ENCODE results near the gene SERPINF2.

The SERPINF2 gene

GRCh38 chr17:1800712-1801111, 58.0 kb downstream of the SERPINF2 start:
- Histone ChIP-seq H3K36me3 (ENCODE audit: control insufficient read depth in 1 of 2, insufficient read depth in 2 of 2, low read length in 2 of 2) (peaks cover 14 to 19% of the 10 kb centered on the region in 2 donors), H3K27me3 (ENCODE audit: low read depth, low read length) (no peaks in the 10 kb centered on the region), H3K9me3 (ENCODE audit: control insufficient read depth in 1 of 2, low read length in 2 of 2) (no peaks in the 10 kb centered on the region), H3K4me3 (ENCODE audit: low read depth in 1 of 2, low read length in 2 of 2) (no peak overlapping the region), H3K4me1 (ENCODE audit: control insufficient read depth in 1 of 2, insufficient read depth in 2 of 2, low read length in 2 of 2) (peaks cover 0 to 12% of the 10 kb centered on the region in 2 donors), H3K27ac (ENCODE audit: low read length) (no peak overlapping the region)

GRCh38 chr17:1802429-1802828, 59.8 kb downstream of the SERPINF2 start:
- peaks cover 0 to 1% of the 10 kb centered on the region in 2 donors for H3K4me1 ChIP-seq (ENCODE audit: control insufficient read depth in 1 of 2, insufficient read depth in 2 of 2, low read length in 2 of 2)
- no peaks in the 10 kb centered on the region for H3K27me3 ChIP-seq (ENCODE audit: low read depth, low read length)
- no peak overlapping the region for H3K4me3 ChIP-seq (ENCODE audit: low read depth in 1 of 2, low read length in 2 of 2)
- no peak overlapping the region for H3K27ac ChIP-seq (ENCODE audit: low read length)
- H3K36me3 ChIP-seq (ENCODE audit: control insufficient read depth in 1 of 2, insufficient read depth in 2 of 2, low read length in 2 of 2): peaks cover 14 to 19% of the 10 kb centered on the region in 2 donors
- H3K9me3 ChIP-seq (ENCODE audit: control insufficient read depth in 1 of 2, low read length in 2 of 2): no peaks in the 10 kb centered on the region

GRCh38 chr17:1803280-1803679, 60.6 kb downstream of the SERPINF2 start:
- Histone ChIP-seq H3K27me3 (ENCODE audit: low read depth, low read length) (no peaks in the 10 kb centered on the region), H3K9me3 (ENCODE audit: control insufficient read depth in 1 of 2, low read length in 2 of 2) (no peaks in the 10 kb centered on the region), H3K36me3 (ENCODE audit: control insufficient read depth in 1 of 2, insufficient read depth in 2 of 2, low read length in 2 of 2) (peaks cover 14 to 19% of the 10 kb centered on the region in 2 donors), H3K4me1 (ENCODE audit: control insufficient read depth in 1 of 2, insufficient read depth in 2 of 2, low read length in 2 of 2) (no peaks in the 10 kb centered on the region), H3K27ac (ENCODE audit: low read length) (no peak overlapping the region), H3K4me3 (ENCODE audit: low read depth in 1 of 2, low read length in 2 of 2) (no peak overlapping the region)

All from muscle layer of duodenum (tissue), 2 donors.